ENCODE measurements around the gene CEMP1.

Gene CEMP1

GRCh38 chr16:2499454-2499853 is 31.8 kb downstream of the CEMP1 start:
- H3K27ac ChIP-seq: no peak overlapping the region
- TF ChIP-seq ZFX (IDR thresholded peaks at IDR 0.05; ENCODE audit: borderline replicate concordance) (no peak), CTCF (IDR thresholded peaks at IDR 0.05) (no peak)

GRCh38 chr16:2498531-2499253 is 32.5 kb downstream of the CEMP1 start:
- TF ChIP-seq ZFX (IDR thresholded peaks at IDR 0.05; ENCODE audit: borderline replicate concordance): no peak
- TF ChIP-seq CTCF (IDR thresholded peaks at IDR 0.05): no peak
- H3K27ac ChIP-seq: no peak overlapping the region

- H3K27ac ChIP-seq: peak overlapping the region; percentile 76; the same call in 1 of the 2 replicates
- TF ChIP-seq CTCF (IDR thresholded peaks at IDR 0.05) (no peak), ZFX (IDR thresholded peaks at IDR 0.05; ENCODE audit: borderline replicate concordance) (no peak)
Measured at GRCh38 chr16:2497695-2498484, 33.3 kb downstream of the CEMP1 start.

GRCh38 chr16:2497116-2497630 is 34.0 kb downstream of the CEMP1 start:
- peak overlapping the region; percentile 76 for H3K27ac ChIP-seq
- TF ChIP-seq ZFX (IDR thresholded peaks at IDR 0.05; ENCODE audit: borderline replicate concordance) (no peak), CTCF (IDR thresholded peaks at IDR 0.05) (no peak)

- peak overlapping the region; percentile 76 for H3K27ac ChIP-seq
- TF ChIP-seq ZFX (IDR thresholded peaks at IDR 0.05; ENCODE audit: borderline replicate concordance): no peak
- TF ChIP-seq CTCF (IDR thresholded peaks at IDR 0.05): no peak
Measured at GRCh38 chr16:2496223-2497115, 34.7 kb downstream of the CEMP1 start.

- TF ChIP-seq ZFX (IDR thresholded peaks at IDR 0.05; ENCODE audit: borderline replicate concordance) (no peak), CTCF (IDR thresholded peaks at IDR 0.05) (no peak)
- peak overlapping the region; percentile 76 for H3K27ac ChIP-seq
Measured at GRCh38 chr16:2495041-2495440, 36.2 kb downstream of the CEMP1 start.

All from 22Rv1 (cell line).